ENCODE data around the gene ZRANB3. TPM values are rescaled to one million over a fixed set of nuclear protein-coding genes. Genes with fewer than 3 reads are reported as not detected.

ZRANB3 gene
- 13.0 TPM for total RNA-seq

GRCh38 chr2:135530313-135531230, at the start of gene ZRANB3:
Gene ZRANB3 (minus strand): TSS chr2:135531218.

GRCh38 chr2:135531231-135532197, 496 bp upstream of the ZRANB3 start, which contains the start of gene R3HDM1:
Gene R3HDM1 (plus strand): TSS chr2:135531484. CDS start chr2:135604846, 73,362 bp downstream.

Small RNA genes within 50 kb of the gene (small RNA-seq; reads per million reads assigned to genes)
- gene SNORA40B (ENCODE audit: low replicate concordance): 0.30 reads per million, percentile 31 among the genes with 10 or more reads in this experiment

Other genes with a start within 250 kb of the ZRANB3 start
- 18.9 TPM for gene R3HDM1, start 266 bp upstream of the ZRANB3 start, total RNA-seq
- gene UBXN4, start 210.6 kb upstream of the ZRANB3 start, total RNA-seq: 68.8 TPM